HL-60 (cell line): Measurements from ENCODE around the gene PDE5A.

Experiments
- DNase-seq, 2 experiments: peaks; one replicate each; pipeline ENCODE4 v3.0.0-alpha.2; 2010 to 2020; ENCODE audit warnings: low read depth in 1 of 2, low spot score in 1 of 2
- H3K27ac ChIP-seq: fragments of 250-450 bp; sonication (Bioruptor Pico); replicated peaks from 2 replicates; pipeline ENCODE4 v1.5.1; 2020; ENCODE audit warnings: mild to moderate bottlenecking, moderate library complexity
- H3K27me3 ChIP-seq: fragments of 250-450 bp; sonication (Bioruptor Pico); 2 replicates; pipeline ENCODE4 v1.5.1; 2021; ENCODE audit warnings: mild to moderate bottlenecking, moderate library complexity; ENCODE audit not compliant: insufficient read depth, poor library complexity, severe bottlenecking
- H3K4me3 ChIP-seq: replicated peaks from 2 replicates; pipeline ENCODE4 v1.5.1; 2011; ENCODE audit warnings: mild to moderate bottlenecking, control low read depth, low read length; ENCODE audit not compliant: insufficient read depth
- GABPA ChIP-seq: IDR thresholded peaks from 2 replicates; pipeline ENCODE4 v1.6.1; 2012; ENCODE audit warnings: low read depth
- POLR2AphosphoS5 ChIP-seq: IDR thresholded peaks from 2 replicates; pipeline ENCODE4 v1.6.1; 2012; ENCODE audit warnings: low read depth
- SPI1 ChIP-seq: IDR thresholded peaks from 2 replicates; pipeline ENCODE4 v1.6.1; 2012; ENCODE audit warnings: low read depth, mild to moderate bottlenecking, borderline replicate concordance
- TF ChIP-seq, protein P1 (sequence below): IDR thresholded peaks from one replicate; pipeline ENCODE4 v1.5.1; 2011; ENCODE audit warnings: low read length, control low read depth, inconsistent platforms; ENCODE audit not compliant: insufficient read depth
- TF ChIP-seq, protein P2 (sequence below): IDR thresholded peaks from 2 replicates; pipeline ENCODE4 v1.6.1; 2012; ENCODE audit warnings: low read depth; ENCODE audit not compliant: insufficient replicate concordance

PDE5A gene

DNA sequence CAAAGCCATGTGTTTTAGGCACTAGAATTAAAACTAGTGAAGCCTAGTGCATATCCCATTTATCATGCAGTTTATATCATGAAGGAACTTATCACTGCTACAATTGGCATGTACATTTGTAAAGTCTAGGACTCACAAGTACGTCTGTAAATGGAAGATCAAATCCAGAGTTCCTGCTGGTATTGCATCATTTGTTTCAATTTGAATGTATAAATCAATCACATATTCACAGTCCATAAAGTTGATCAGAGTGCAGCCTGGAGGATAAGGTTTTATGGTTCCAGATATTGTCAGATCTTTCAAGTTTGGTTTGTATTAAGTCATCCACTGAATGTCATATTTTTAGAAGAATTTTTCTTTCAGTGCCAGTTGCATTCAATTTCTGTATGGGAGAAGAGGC lies 32.6 kb upstream of the PDE5A start:
- Histone ChIP-seq H3K4me3 (no peak overlapping the region), H3K27ac (no peak overlapping the region), H3K27me3 (no peaks in the 10 kb centered on the region)
- TF ChIP-seq GABPA, result no peak
- no peak for TF ChIP-seq SPI1
- TF ChIP-seq, protein P1, sequence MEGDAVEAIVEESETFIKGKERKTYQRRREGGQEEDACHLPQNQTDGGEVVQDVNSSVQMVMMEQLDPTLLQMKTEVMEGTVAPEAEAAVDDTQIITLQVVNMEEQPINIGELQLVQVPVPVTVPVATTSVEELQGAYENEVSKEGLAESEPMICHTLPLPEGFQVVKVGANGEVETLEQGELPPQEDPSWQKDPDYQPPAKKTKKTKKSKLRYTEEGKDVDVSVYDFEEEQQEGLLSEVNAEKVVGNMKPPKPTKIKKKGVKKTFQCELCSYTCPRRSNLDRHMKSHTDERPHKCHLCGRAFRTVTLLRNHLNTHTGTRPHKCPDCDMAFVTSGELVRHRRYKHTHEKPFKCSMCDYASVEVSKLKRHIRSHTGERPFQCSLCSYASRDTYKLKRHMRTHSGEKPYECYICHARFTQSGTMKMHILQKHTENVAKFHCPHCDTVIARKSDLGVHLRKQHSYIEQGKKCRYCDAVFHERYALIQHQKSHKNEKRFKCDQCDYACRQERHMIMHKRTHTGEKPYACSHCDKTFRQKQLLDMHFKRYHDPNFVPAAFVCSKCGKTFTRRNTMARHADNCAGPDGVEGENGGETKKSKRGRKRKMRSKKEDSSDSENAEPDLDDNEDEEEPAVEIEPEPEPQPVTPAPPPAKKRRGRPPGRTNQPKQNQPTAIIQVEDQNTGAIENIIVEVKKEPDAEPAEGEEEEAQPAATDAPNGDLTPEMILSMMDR, result no peak
- TF ChIP-seq, protein P2, sequence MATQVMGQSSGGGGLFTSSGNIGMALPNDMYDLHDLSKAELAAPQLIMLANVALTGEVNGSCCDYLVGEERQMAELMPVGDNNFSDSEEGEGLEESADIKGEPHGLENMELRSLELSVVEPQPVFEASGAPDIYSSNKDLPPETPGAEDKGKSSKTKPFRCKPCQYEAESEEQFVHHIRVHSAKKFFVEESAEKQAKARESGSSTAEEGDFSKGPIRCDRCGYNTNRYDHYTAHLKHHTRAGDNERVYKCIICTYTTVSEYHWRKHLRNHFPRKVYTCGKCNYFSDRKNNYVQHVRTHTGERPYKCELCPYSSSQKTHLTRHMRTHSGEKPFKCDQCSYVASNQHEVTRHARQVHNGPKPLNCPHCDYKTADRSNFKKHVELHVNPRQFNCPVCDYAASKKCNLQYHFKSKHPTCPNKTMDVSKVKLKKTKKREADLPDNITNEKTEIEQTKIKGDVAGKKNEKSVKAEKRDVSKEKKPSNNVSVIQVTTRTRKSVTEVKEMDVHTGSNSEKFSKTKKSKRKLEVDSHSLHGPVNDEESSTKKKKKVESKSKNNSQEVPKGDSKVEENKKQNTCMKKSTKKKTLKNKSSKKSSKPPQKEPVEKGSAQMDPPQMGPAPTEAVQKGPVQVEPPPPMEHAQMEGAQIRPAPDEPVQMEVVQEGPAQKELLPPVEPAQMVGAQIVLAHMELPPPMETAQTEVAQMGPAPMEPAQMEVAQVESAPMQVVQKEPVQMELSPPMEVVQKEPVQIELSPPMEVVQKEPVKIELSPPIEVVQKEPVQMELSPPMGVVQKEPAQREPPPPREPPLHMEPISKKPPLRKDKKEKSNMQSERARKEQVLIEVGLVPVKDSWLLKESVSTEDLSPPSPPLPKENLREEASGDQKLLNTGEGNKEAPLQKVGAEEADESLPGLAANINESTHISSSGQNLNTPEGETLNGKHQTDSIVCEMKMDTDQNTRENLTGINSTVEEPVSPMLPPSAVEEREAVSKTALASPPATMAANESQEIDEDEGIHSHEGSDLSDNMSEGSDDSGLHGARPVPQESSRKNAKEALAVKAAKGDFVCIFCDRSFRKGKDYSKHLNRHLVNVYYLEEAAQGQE, result no peak
- no peak for TF ChIP-seq POLR2AphosphoS5
- no peak for DNase-seq

DNA sequence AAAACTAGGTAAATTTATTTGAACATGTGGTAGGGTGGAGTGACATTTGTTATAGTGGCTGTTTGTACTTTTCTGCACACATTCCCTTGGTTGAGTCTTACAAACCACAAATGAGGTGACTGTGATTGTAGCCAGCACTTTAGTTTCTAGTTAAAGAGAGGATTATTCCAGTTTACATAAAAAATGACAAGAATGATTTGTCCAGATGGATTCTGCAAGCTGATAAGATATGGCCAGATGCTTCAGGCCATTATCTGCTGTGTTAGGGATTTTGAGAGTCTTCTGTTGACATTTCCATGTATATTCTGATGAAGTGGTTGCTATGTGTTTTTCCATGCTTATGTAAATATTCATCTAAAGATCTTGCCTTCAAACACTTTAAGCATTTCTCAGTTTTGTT lies 31.0 kb upstream of the PDE5A start:
- TF ChIP-seq, protein P1, result no peak
- TF ChIP-seq POLR2AphosphoS5, result no peak
- TF ChIP-seq, protein P2, result no peak
- TF ChIP-seq SPI1, result no peak
- TF ChIP-seq GABPA, result no peak
- no peak for DNase-seq
- Histone ChIP-seq H3K4me3 (no peak overlapping the region), H3K27me3 (no peaks in the 10 kb centered on the region), H3K27ac (no peak overlapping the region)

DNA sequence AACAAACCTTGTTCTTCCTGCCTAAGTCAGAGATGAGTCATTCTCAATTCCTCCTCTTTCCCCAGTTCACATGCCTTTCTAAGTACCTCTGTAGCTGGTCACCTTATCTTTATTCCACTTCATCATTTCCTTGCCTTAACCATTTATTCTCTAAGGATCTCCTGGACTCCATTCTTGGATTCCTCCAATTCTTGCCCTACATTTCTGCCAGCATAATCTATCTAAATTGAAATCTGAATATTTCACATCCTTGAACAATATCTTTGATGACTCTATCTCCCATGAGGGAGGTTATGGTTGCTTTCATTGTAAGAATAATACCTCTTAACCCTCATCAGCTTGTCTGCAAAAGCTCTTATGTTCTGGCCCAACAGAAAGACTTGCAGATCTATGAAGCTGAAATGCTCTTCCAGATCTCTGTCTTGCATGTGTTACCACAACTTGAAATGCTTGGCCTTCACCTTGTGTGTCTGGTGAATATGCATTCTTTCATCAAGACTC lies 28.6 kb upstream of the PDE5A start:
- Histone ChIP-seq H3K27me3 (no peaks in the 10 kb centered on the region), H3K27ac (no peak overlapping the region), H3K4me3 (no peak overlapping the region)
- TF ChIP-seq SPI1 (no peak), GABPA (no peak), POLR2AphosphoS5 (no peak)
- TF ChIP-seq, protein P2, result no peak
- TF ChIP-seq, protein P1, result no peak
- DNase-seq, result no peak
